ENCODE results near the gene PTPRE.

PTPRE gene

DNA sequence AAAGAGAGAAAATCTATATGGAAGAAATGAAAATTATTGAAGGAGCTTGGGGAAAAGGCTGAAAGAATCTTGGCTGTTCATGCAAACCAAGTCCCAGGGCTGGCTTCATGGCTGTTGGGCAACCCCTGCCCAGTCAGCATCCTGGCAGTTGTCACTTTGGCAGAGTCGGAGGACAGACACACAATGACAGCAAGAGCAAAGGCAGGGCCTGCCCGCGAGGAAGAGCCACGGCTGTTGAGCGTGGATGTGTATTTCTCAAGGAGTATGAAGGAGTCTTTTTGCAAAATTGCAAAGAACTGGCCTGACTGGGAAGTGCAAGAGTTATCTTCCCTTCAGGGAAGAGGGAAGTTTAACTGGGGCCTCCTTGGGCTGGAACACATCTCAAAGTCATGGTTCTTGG lies 11.7 kb downstream of the PTPRE start:
- TF ChIP-seq MYC (IDR thresholded peaks at IDR 0.05; ENCODE audit: low read depth, low read length) (no peak), POLR2A (IDR thresholded peaks at IDR 0.05; ENCODE audit: extremely low read depth, insufficient read length) (no peak)
- TF ChIP-seq, protein P1, sequence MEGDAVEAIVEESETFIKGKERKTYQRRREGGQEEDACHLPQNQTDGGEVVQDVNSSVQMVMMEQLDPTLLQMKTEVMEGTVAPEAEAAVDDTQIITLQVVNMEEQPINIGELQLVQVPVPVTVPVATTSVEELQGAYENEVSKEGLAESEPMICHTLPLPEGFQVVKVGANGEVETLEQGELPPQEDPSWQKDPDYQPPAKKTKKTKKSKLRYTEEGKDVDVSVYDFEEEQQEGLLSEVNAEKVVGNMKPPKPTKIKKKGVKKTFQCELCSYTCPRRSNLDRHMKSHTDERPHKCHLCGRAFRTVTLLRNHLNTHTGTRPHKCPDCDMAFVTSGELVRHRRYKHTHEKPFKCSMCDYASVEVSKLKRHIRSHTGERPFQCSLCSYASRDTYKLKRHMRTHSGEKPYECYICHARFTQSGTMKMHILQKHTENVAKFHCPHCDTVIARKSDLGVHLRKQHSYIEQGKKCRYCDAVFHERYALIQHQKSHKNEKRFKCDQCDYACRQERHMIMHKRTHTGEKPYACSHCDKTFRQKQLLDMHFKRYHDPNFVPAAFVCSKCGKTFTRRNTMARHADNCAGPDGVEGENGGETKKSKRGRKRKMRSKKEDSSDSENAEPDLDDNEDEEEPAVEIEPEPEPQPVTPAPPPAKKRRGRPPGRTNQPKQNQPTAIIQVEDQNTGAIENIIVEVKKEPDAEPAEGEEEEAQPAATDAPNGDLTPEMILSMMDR (IDR thresholded peaks at IDR 0.05; ENCODE audit: low read depth, low read length): no peak
- TF ChIP-seq, protein P2, sequence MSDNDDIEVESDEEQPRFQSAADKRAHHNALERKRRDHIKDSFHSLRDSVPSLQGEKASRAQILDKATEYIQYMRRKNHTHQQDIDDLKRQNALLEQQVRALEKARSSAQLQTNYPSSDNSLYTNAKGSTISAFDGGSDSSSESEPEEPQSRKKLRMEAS (IDR thresholded peaks at IDR 0.05; ENCODE audit: low read depth, low read length): no peak
- peak; percentile 58 for DNase-seq (ENCODE audit: low read depth)
- H3K4me3 ChIP-seq (ENCODE audit: low read depth, low read length): no peak overlapping the region

DNA sequence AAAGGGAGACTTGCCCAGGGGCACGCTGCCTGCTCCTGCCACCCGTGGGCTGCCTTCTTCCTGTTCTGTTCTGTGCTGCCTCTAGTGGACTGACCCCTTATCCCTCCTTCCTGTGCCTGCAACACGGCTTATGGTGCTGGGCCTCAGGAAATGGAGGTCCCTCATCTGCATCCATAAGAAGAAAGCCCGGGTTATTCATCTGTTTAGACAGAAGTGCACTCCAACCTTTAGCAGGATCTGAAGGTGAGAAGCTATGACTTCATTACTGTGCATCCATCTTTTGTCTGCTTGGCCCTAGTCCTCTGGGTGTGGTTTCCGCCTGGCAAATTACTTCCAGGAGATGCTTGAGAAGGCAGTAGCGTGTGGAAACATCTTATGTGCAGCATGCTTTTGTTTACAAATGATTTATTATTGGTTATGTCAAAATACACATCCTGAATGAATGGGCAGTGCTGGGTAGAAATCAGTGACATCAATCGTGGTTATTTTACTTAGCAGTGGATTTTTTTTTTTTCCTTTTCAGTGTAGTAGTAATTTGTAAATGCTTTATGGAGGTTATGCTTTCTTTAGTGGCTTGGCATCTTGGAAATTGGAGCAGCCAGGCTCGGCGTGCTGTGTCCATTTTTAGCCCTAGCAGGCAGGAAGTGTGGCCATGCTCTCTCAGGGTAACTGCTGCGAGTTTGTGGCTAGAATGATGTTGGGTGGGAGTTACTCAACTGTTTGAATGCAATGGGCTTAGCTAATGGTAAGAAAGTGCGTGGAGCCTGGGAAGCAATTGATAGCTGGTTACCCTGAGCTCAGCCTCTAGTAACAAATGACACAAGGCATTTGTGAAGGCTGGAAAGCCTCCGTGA lies 12.7 kb downstream of the PTPRE start:
- TF ChIP-seq MYC (IDR thresholded peaks at IDR 0.05; ENCODE audit: low read depth, low read length) (peak; percentile 89), POLR2A (IDR thresholded peaks at IDR 0.05; ENCODE audit: extremely low read depth, insufficient read length) (no peak)
- TF ChIP-seq, protein P1 (IDR thresholded peaks at IDR 0.05; ENCODE audit: low read depth, low read length): peak; percentile 72
- TF ChIP-seq, protein P2 (IDR thresholded peaks at IDR 0.05; ENCODE audit: low read depth, low read length): peak; percentile 74
- H3K4me3 ChIP-seq (ENCODE audit: low read depth, low read length): peak overlapping the region; percentile 47
- peak; percentile 93 for DNase-seq (ENCODE audit: low read depth)

DNA sequence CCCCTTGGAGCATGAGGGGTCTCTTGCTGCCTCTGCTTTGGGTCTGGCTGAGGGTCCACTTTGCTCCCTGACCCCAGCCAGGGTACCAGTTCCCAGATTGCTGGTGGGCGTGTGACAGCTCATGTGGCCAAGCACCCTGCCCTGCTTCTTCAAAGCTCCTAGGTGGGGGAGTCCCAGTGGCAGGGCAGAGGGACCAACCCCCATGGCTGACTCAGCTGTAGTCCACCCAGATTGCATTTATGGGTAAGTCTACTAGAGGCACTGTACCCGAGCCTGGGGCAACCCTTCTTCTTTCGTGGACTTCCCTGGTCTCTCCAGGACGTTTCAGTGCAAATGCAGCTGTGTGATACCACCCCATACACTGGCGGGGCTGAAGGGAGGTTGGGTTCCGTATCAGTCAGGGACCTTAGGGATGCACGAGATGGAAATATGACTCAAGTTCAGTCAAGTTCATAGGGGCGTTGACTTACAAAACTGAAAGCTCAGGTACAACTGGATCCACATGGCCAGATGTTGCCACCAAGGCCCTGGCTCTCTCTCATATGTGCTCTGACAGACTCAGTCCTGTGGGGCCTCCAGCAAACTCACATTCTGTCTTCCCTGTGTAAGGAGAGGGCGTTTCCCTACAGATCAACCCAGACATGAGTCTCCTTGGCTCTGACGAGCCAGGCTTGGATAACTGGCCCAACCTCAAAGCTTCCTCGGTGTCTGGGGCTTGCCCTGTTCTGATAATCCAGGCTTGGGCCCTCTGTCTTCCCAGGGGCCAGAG lies 13.6 kb downstream of the PTPRE start:
- peak overlapping the region; percentile 47 for H3K4me3 ChIP-seq (ENCODE audit: low read depth, low read length)
- peak; percentile 84 for DNase-seq (ENCODE audit: low read depth)
- no peak for TF ChIP-seq POLR2A (IDR thresholded peaks at IDR 0.05; ENCODE audit: extremely low read depth, insufficient read length)

DNA sequence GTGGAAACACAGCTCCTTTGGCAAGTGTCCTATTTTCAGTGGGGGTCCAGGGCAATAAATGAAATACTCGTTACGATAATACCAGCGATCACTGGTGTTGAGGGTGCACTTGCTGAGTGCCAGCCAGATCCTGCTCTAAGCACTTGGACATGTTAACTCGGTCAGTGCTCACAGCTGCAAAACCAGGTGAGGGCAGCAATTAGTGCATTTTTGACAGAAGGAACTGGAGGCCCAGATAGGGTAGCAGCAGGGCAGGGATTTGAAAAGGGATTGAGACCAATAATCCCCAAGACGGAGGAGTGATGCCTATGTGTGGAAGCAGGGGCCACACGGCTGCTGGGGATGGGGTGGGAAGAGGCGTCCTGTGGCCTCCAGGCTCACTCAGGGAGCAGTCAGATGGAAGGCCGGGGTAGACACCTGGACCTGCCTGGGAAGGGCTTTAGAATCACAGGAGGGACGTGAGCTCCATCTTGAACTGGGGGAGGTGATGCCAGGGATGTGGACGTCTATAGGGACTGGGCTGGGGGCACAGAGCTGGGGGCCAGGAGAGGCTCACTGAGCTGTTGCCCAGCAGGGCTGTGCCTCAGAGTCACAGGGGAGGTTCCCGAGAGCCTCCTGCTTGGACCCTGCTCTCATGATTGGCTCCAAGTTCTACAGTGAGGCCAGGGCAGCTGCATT lies 14.3 kb downstream of the PTPRE start:
- DNase-seq (ENCODE audit: low read depth): peak; percentile 27
- TF ChIP-seq, protein P2 (IDR thresholded peaks at IDR 0.05; ENCODE audit: low read depth, low read length): no peak
- TF ChIP-seq, protein P1 (IDR thresholded peaks at IDR 0.05; ENCODE audit: low read depth, low read length): no peak
- TF ChIP-seq MYC (IDR thresholded peaks at IDR 0.05; ENCODE audit: low read depth, low read length): no peak
- no peak for TF ChIP-seq POLR2A (IDR thresholded peaks at IDR 0.05; ENCODE audit: extremely low read depth, insufficient read length)
- H3K4me3 ChIP-seq (ENCODE audit: low read depth, low read length): peak overlapping the region; percentile 47

DNA sequence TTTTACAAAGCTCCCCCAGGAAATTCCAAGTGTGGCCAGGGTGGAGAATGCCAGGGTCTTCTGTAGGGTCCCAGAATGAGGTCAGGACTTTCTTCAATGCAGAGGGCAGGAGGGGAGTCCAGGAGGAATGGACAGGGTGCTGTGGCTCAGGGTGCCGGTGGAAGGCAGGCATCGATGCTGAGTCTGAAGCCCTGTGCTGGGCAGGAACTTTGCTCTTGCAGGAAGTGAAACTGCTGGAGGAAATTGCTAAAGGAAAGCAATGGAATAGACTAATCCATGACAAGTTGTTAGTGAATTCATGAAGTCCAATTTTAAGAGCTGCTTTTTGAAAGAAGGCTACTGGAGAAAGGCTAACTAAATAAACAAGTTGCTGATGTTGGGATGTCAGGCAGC lies 14.8 kb downstream of the PTPRE start:
- peak; percentile 73 for DNase-seq (ENCODE audit: low read depth)
- TF ChIP-seq, protein P2 (IDR thresholded peaks at IDR 0.05; ENCODE audit: low read depth, low read length): no peak
- no peak for TF ChIP-seq POLR2A (IDR thresholded peaks at IDR 0.05; ENCODE audit: extremely low read depth, insufficient read length)
- TF ChIP-seq, protein P1 (IDR thresholded peaks at IDR 0.05; ENCODE audit: low read depth, low read length): no peak
- TF ChIP-seq MYC (IDR thresholded peaks at IDR 0.05; ENCODE audit: low read depth, low read length): no peak
- no peak overlapping the region for H3K4me3 ChIP-seq (ENCODE audit: low read depth, low read length)
